GM15510 (cell line): ENCODE measurements around the gene ZBTB44.

ENCODE experiments used
- POLR2A ChIP-seq: IDR thresholded peaks from 3 replicates; pipeline ENCODE4 v1.6.1; 2011; ENCODE audit warnings: borderline replicate concordance; ENCODE audit not compliant: insufficient read length; ENCODE audit errors: extremely low read depth

Gene ZBTB44

DNA sequence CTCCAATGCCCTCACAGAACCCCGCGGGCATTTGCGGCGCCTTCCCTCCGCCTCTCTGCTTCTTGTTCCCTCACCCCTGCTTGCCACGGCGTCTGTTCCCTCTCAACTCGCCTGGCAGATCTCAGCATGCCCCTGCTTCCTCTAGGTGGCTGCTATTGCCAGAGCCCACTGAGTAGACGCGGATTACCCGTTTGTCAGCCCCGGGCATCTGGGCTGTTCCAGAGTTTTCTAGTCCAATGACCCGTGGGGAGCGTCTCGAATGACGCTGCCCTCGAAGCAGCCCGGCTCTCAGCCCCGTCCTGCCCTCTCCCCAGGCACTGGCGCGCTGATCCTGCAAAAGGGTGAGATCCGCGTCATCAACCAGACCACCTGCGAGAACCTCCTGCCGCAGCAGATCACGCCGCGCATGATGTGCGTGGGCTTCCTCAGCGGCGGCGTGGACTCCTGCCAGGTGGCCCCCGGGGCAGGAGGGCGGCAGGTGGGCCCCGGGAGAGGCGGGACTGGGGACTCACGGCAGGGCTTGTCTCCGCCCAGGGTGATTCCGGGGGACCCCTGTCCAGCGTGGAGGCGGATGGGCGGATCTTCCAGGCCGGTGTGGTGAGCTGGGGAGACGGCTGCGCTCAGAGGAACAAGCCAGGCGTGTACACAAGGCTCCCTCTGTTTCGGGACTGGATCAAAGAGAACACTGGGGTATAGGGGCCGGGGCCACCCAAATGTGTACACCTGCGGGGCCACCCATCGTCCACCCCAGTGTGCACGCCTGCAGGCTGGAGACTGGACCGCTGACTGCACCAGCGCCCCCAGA, 105.4 kb downstream of the ZBTB44 start:
- TF ChIP-seq POLR2A: no peak

DNA sequence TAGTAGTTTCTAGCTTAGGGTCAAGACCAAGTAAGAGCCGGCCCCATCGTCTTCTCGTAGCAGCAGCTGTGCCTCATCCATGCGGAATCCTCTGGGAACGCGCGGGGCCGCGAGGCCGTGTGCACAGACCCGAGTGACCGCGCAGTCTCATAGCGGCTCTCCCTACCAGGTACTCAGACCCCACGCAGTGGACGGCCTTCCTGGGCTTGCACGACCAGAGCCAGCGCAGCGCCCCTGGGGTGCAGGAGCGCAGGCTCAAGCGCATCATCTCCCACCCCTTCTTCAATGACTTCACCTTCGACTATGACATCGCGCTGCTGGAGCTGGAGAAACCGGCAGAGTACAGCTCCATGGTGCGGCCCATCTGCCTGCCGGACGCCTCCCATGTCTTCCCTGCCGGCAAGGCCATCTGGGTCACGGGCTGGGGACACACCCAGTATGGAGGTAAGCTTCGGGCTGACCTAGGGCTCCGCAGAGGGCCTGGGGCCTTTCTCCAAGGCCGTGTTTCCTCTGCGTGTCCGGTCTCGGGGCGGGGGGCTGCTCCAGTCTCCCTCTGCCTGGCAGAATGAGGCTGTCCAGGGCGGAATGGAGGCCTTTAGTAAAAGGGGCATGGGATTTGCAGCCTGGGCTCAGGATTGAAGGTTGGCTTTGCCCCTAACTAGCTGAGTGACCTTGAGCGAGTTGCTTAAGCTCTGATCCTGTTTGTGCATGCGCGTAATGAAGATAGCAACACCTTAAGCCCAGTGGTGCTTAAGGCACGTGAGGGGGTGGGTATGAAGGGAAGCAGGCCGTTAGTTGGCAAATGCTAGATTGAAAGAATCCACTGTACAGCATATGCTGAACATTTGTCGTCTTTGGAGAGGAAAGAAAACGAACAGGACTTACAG, 106.2 kb downstream of the ZBTB44 start:
- TF ChIP-seq POLR2A: no peak

DNA sequence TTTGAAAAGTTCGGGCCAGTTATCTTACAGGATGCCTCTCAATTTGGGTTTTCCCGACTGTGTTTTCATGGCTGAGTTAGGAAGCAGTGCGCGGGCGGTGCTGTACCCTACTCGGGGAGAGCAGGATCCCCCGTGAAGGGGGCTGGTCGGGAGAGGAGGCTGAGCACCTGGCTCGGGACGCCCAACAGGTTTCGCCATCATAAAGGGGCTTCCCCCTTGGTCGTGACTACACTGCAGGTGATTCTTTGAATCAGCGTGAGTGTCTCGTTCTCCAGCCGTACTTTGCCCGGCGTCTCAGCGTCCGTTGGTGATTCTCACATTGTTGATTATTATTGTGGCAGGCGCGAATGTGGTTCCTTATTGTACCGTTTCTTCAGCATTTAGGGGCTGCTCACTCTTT, 108.6 kb downstream of the ZBTB44 start:
- no peak for TF ChIP-seq POLR2A

DNA sequence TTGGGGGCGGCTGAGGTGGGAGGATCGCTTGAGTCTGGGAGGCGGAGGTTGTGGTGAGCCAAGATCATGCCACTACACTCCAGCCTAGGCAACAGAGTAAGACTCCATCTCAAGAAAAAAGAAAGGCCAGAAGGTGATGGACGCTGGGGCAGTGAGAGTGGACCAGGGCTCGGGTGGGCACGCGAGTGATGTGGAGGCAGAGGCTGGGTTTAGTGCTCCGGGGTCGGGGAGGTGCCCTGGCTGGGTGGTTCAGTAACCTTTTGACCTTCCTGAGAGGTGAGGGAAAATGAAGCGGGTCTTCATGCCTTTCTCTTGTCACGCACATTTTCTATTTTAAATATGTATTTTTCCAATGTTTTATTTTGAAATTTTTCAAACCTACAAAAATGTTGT, 110.0 kb downstream of the ZBTB44 start:
- no peak for TF ChIP-seq POLR2A

DNA sequence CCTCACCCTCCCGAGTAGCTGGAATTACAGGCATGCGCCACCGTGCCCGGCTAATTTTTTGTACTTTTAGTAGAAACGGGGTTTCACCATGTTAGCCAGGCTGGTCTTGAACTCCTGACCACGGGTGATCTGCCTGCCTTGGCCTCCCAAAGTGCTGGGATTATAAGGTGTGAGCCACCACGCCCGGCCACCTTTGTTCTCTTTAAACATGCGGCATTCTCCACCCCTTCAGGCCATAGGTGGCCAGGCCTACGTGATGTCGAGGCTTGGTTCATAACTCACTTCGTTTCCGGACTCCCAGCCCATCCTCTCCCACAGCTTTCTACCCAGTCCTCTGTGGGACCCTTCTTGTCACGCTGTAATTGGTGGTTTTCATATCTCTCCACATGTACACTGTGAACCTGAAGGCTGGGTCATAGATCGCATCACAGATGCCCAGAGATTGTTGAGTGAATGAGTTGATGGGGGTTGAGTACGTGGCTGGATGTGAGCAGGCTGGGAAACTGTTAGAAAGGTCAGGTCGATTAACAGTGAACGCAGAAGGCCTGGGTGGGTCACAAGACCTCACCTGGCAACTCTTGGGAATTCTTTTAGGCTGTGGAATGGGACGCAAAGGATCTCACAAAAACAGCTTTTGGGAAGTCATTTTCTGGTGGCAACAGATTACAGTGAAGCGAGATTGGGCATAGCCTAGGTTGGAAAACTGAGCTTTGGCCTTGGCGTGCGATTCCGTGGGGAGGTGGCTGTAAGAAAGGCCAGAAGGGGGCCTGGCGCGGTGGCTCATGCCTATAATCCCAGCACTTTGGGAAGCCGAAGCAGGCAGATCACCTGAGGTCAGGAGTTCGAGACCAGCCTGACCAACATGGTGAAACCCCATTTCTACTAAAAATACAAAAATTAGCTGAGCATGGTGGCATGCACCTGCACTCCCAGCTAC, 110.7 kb downstream of the ZBTB44 start:
- TF ChIP-seq POLR2A: no peak

DNA sequence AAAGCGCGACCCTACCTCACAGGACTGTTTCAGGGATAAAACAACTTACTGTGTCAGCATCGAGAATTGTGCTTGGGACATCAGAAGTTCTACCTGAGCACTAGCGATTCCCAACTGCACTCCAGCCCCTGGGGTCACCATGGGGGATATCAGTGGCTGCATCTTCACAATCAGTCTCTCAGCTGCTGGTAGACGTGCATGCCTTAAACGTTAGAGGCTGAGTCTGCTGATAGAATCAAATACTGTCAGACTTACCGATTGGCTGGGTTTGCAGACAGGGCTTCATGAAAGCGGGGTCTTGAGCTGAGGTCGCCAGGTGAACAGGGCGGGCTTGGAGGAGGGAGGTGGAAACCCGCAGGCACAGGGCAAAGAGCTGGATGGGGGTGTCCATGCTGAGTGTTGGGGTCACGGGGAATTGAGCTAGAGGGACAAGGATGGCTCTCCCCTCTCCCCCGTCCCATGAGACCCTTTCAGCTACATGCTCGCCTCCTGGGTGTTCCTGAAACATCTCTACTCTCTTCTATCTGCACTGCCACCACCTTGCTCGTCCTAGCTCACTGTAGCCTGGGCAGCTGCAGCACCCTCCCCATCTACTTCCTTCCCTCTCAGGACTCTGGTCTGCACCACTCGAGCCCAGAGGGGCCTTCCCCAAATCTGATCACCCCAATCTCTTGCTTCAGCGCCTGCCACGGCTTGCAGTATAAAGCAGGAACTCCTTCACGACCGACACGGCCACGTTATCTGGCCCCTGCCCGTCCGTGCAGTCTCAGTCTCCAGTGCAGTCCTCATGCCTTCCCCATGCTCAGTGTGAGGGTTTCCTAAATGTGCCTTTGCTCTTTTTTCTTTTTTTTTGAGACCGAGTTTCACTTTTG, 111.7 kb downstream of the ZBTB44 start:
- TF ChIP-seq POLR2A: no peak

DNA sequence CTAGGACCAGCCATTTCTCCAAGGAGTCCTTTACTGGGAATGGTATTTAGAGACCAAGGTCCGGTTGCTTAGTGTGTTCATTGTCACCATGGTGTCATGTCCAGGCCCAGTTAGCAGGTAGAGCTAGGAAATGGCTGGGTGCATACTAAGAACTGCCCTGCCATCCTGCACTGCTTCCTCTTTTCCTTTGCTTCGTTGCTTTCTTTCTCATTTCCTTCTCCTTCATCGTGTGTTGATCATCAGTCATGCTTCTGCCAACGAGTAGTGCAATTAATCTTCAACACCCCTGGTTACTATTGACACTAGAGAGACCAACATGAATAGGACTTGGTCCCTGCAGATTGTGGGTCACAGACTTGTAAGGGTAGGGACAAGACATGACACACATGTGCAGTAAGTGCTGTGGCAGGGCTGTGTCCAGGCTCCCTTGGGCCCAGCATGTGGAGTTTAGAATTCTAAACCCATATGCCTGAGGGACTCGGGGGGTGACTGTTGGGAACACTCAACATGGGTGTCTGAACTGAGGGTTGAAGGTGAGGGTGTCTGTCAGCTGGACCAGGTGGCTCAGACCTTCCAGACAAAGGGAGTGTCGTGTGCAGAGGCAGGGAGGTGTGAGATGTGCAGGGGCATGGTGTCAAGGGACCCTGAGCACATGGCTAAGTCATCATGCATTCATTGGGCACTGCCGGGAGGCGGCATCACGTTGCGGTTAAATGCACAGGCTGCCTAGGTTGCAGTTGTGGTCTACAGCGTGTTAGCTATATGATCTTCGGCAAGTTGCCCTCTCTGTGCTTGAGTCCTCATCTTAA, 112.5 kb downstream of the ZBTB44 start:
- TF ChIP-seq POLR2A: no peak

DNA sequence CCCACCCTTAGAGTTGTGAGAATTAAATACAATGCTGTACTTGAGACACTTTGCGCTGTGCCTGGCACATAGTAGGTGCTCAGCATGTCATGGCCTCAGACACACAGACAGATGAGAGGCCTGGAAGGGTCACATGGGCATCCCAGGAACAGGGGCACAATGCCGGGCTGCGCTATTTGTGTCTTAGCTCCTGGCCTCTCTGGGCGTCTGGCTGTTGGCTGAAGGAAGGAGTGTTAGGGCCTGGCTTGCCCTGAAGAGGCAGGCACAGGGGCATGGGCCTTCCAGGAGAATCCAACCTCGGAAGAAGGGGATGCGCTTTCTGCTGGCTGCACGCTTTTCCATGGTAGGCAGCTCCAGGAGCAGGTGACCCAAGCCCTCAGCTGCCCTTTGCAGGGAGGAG, 113.7 kb downstream of the ZBTB44 start:
- no peak for TF ChIP-seq POLR2A

DNA sequence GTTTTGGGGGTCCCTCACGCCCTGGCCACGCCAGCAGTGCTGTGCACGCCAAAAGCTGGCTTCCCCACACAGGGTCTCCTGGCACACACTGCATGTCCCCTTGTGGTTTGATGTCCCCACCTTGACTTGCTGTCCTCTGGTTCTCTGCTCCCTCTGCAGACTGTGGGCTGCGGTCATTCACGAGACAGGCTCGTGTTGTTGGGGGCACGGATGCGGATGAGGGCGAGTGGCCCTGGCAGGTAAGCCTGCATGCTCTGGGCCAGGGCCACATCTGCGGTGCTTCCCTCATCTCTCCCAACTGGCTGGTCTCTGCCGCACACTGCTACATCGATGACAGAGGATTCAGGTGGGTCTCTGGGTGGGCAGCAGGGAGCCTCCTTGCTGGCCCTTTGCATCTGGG, 114.9 kb downstream of the ZBTB44 start:
- no peak for TF ChIP-seq POLR2A

DNA sequence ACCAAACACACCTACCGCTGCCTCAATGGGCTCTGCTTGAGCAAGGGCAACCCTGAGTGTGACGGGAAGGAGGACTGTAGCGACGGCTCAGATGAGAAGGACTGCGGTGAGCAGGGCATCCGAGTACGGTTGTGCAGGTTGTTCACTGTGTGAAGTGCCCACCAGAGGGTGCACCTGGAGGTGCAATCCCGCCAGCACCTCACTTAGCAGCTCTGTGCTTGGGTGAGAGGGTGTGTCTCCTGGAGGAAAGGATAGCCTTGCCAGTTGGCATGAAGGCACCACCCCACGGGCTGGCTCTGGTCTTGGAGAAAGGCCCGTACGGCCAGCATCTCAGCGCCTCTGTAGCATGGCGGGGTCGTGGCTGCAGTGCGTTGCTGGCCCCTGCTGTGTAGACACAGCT, 115.8 kb downstream of the ZBTB44 start:
- TF ChIP-seq POLR2A: no peak

DNA sequence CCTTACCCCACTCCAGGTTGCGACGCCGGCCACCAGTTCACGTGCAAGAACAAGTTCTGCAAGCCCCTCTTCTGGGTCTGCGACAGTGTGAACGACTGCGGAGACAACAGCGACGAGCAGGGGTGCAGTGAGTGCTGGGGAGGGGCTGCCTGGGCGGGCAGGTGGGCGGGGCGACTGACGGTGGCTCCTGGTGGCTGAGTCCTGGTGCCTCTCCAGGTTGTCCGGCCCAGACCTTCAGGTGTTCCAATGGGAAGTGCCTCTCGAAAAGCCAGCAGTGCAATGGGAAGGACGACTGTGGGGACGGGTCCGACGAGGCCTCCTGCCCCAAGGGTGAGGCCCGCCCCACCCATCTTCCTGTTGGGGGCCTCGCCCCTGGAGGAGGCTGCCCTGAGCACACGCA, 116.4 kb downstream of the ZBTB44 start:
- no peak for TF ChIP-seq POLR2A

DNA sequence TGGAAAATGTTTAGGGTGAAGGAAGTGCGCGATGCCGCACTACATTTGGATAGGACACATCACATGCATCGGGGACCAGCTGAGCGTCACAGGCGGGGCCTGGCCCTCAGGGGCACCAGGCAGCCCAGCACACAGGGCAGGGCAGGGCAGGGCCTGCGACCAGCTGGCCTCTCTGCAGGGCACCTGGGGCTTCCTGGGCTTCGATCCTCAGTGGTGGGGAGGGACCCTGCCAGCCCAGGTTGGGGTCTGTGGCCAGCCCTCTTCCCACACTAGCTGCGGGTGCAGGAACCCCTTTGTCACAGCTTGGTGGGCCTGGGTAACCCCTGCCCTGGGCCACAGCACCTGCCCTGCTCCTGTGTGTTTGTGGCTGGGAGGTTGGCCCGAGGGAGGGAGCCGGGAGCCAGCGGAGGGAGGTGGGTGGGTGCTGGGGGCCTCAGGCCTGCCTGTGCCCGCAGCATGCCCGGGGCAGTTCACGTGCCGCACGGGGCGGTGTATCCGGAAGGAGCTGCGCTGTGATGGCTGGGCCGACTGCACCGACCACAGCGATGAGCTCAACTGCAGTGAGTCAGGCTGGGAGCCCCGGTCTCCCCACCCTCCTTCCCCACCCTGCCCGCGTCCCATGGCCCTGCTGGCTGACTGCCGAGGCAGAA, 117.2 kb downstream of the ZBTB44 start:
- no peak for TF ChIP-seq POLR2A
